Osteoblast (primary cell): ENCODE results near the gene CFAP97D2. TPM values are rescaled to one million over a fixed set of nuclear protein-coding genes. Genes with fewer than 3 reads are reported as not detected.
A peak's percentile ranks its signal among the peaks of the same experiment; 100 is the strongest.

ENCODE experiments used
- DNase-seq: peaks from one replicate; pipeline ENCODE4 v3.0.0; 2011; ENCODE audit warnings: low spot score, mixed read lengths; ENCODE audit not compliant: insufficient read length; ENCODE audit errors: missing footprints
- H2AFZ ChIP-seq: 2 replicates; pipeline ENCODE4 v1.6.0; 2011; ENCODE audit warnings: mild to moderate bottlenecking, low read length
- H3K27ac ChIP-seq: 2 replicates; pipeline ENCODE4 v1.5.1; 2011; ENCODE audit warnings: mild to moderate bottlenecking, low read depth, low read length, moderate library complexity
- H3K27me3 ChIP-seq: 2 replicates; pipeline ENCODE4 v1.6.0; 2012; ENCODE audit warnings: mild to moderate bottlenecking, control low read depth, inconsistent platforms, low read length, moderate library complexity; ENCODE audit not compliant: insufficient read depth
- H3K36me3 ChIP-seq: 2 replicates; pipeline ENCODE4 v1.5.1; 2011; ENCODE audit warnings: mild to moderate bottlenecking, low read length, control low read depth, moderate library complexity; ENCODE audit not compliant: insufficient read depth
- H3K4me1 ChIP-seq: 2 replicates; pipeline ENCODE4 v1.5.1; 2011; ENCODE audit warnings: mild to moderate bottlenecking, low read length, control low read depth, moderate library complexity; ENCODE audit not compliant: insufficient read depth
- H3K4me2 ChIP-seq: 2 replicates; pipeline ENCODE4 v1.6.0; 2011; ENCODE audit warnings: mild to moderate bottlenecking, low read length; ENCODE audit not compliant: insufficient read depth
- H3K4me3 ChIP-seq: fragments of 200-600 bp; sonication (generic); 3 replicates; pipeline ENCODE4 v1.5.1; 2012; ENCODE audit warnings: mild to moderate bottlenecking, low read length, inconsistent platforms; ENCODE audit not compliant: insufficient read depth
- H3K79me2 ChIP-seq: 2 replicates; pipeline ENCODE4 v1.6.0; 2012; ENCODE audit warnings: mild to moderate bottlenecking, low read length, control low read depth, inconsistent platforms; ENCODE audit not compliant: insufficient read depth
- H3K9me3 ChIP-seq: 2 replicates; pipeline ENCODE4 v1.5.1; 2011; ENCODE audit warnings: low read depth, low read length, control low read depth
- H4K20me1 ChIP-seq: 2 replicates; pipeline ENCODE4 v1.6.0; 2012; ENCODE audit warnings: mild to moderate bottlenecking, low read length, control low read depth; ENCODE audit not compliant: insufficient read depth
- total RNA-seq: library from RNA; depleted of rRNA; stranded (reverse); fragments of >200 nt; gene quantifications from 2 replicates; pipeline ENCODE4 v1.2.3, GENCODE V29; 2012
- TF ChIP-seq, protein P1 (sequence below): IDR thresholded peaks from 2 replicates; pipeline ENCODE4 v1.5.1; 2011; ENCODE audit warnings: mild to moderate bottlenecking, low read depth, low read length, moderate library complexity; ENCODE audit errors: extremely low read depth

The CFAP97D2 gene
- total RNA-seq, 1 donor = not detected

DNA sequence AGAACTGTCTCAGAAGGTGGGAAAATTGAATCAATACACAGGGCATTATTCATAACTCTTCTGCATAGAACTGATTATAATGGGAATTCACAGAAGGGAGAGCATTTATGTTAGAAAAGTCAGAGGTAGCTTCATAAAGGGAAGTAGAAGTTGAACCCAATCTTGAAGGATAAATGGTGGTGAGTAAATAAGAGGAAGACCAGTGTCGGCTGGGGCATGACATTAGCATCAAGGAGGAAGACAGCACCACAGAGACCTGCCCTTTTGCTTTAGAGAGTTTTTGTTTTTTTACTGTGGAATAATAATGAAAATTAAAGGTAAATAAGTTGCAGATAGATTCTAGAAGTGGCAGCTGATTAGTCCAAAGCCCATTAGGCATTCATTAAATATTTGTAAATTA lies 77.5 kb downstream of the CFAP97D2 start:
- Histone ChIP-seq H3K27ac (peak overlapping the region; percentile 15), H2AFZ (no peak overlapping the region), H3K4me1 (peaks cover 1% of the 10 kb centered on the region), H3K4me3 (no peak overlapping the region), H3K27me3 (no peaks in the 10 kb centered on the region), H3K4me2 (no peak overlapping the region), H3K36me3 (peaks cover 92% of the 10 kb centered on the region), H3K9me3 (no peaks in the 10 kb centered on the region), H3K79me2 (peaks cover 7% of the 10 kb centered on the region), H4K20me1 (no peaks in the 10 kb centered on the region)
- DNase-seq = no peak
- TF ChIP-seq, protein P1, sequence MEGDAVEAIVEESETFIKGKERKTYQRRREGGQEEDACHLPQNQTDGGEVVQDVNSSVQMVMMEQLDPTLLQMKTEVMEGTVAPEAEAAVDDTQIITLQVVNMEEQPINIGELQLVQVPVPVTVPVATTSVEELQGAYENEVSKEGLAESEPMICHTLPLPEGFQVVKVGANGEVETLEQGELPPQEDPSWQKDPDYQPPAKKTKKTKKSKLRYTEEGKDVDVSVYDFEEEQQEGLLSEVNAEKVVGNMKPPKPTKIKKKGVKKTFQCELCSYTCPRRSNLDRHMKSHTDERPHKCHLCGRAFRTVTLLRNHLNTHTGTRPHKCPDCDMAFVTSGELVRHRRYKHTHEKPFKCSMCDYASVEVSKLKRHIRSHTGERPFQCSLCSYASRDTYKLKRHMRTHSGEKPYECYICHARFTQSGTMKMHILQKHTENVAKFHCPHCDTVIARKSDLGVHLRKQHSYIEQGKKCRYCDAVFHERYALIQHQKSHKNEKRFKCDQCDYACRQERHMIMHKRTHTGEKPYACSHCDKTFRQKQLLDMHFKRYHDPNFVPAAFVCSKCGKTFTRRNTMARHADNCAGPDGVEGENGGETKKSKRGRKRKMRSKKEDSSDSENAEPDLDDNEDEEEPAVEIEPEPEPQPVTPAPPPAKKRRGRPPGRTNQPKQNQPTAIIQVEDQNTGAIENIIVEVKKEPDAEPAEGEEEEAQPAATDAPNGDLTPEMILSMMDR = no peak

DNA sequence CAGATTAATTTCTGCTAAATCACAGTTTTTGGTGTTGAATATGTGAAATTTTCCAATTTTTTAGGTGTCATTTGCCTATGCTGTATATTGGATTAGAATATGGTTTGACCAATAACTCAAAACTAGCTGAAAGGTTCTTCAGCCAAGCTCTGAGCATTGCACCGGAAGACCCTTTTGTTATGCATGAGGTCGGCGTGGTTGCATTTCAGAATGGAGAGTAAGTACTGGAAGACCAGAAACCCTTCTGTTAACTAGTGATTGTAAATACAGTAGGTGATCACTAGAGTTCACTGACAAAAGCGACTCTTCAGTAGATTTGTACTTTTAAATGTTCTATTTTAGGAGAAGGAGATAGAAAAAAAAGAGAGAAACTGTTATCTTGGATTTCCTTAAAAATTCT lies 78.0 kb downstream of the CFAP97D2 start:
- H3K9me3 ChIP-seq = no peaks in the 10 kb centered on the region
- H3K27ac ChIP-seq = peak overlapping the region; percentile 15
- DNase-seq = no peak
- H3K27me3 ChIP-seq = no peaks in the 10 kb centered on the region
- TF ChIP-seq, protein P1 = no peak
- H4K20me1 ChIP-seq = no peaks in the 10 kb centered on the region
- H3K4me3 ChIP-seq = no peak overlapping the region
- peaks cover 3% of the 10 kb centered on the region for H3K4me1 ChIP-seq
- no peak overlapping the region for H2AFZ ChIP-seq
- H3K36me3 ChIP-seq = peaks cover 90% of the 10 kb centered on the region
- no peak overlapping the region for H3K4me2 ChIP-seq
- peaks cover 7% of the 10 kb centered on the region for H3K79me2 ChIP-seq

DNA sequence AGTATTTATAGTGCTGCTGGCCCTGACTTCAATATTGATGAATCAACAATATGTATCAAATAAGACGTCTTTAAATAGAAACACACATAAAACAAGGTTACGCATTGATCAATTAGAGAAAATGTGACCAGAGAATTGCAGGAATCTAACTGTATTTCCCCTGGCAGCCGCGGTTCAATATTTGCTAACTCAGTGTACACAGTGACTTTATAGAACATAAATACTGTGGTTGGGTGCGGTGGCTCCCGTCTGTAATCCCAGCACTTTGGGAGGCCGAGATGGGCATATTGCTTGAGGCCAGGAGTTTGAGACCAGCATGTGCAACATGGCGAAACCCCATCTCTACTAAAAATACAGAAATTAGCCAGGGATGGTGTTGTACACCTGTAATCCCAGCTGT lies 79.5 kb downstream of the CFAP97D2 start:
- H3K9me3 ChIP-seq = no peaks in the 10 kb centered on the region
- no peak overlapping the region for H2AFZ ChIP-seq
- no peak overlapping the region for H3K4me2 ChIP-seq
- TF ChIP-seq, protein P1 = no peak
- H3K36me3 ChIP-seq = peaks cover 95% of the 10 kb centered on the region
- no peak overlapping the region for H3K4me3 ChIP-seq
- H3K27me3 ChIP-seq = no peaks in the 10 kb centered on the region
- no peak for DNase-seq
- H3K4me1 ChIP-seq = peaks cover 15% of the 10 kb centered on the region
- H4K20me1 ChIP-seq = no peaks in the 10 kb centered on the region
- peaks cover 3% of the 10 kb centered on the region for H3K79me2 ChIP-seq
- H3K27ac ChIP-seq = no peak overlapping the region

- Histone ChIP-seq H3K27me3 (no peaks in the 10 kb centered on the region), H3K9me3 (no peaks in the 10 kb centered on the region), H4K20me1 (no peaks in the 10 kb centered on the region), H3K4me2 (no peak overlapping the region), H3K36me3 (peaks cover 92% of the 10 kb centered on the region), H3K4me3 (no peak overlapping the region), H2AFZ (no peak overlapping the region), H3K4me1 (peaks cover 23% of the 10 kb centered on the region), H3K27ac (no peak overlapping the region), H3K79me2 (peaks cover 3% of the 10 kb centered on the region)
- DNase-seq = no peak
- TF ChIP-seq, protein P1 = no peak
Observed at GRCh38 chr13:114259374-114259773, 80.3 kb downstream of the CFAP97D2 start.
